Type B pancreatic cell (in vitro differentiated cells): ENCODE data around the gene CACNG5. TPM values are rescaled to one million over a fixed set of nuclear protein-coding genes. Genes with fewer than 3 reads are reported as not detected.

Source experiments
- DNase-seq: peaks from one replicate; pipeline ENCODE4 v3.0.0; 2021; ENCODE audit warnings: mixed read lengths; ENCODE audit not compliant: unreplicated experiment; ENCODE audit errors: extremely low spot score
- H3K27ac Mint-ChIP-seq: 2 replicates; pipeline ENCODE4 v1.8.0; 2021; ENCODE audit warnings: mild to moderate bottlenecking, mixed read lengths
- H3K27me3 Mint-ChIP-seq: 2 replicates; pipeline ENCODE4 v1.8.0; 2021; ENCODE audit warnings: mixed read lengths
- H3K36me3 Mint-ChIP-seq: 2 replicates; pipeline ENCODE4 v1.8.0; 2021; ENCODE audit warnings: mixed read lengths
- H3K4me1 Mint-ChIP-seq: one replicate; pipeline ENCODE4 v1.8.0; 2021; ENCODE audit warnings: mixed read lengths; ENCODE audit not compliant: unreplicated experiment
- H3K4me3 Mint-ChIP-seq: 2 replicates; pipeline ENCODE4 v1.8.0; 2021; ENCODE audit warnings: mild to moderate bottlenecking, mixed read lengths
- H3K9me3 Mint-ChIP-seq: 2 replicates; pipeline ENCODE4 v1.8.0; 2021; ENCODE audit warnings: mixed read lengths
- CTCF ChIP-seq: fragments of 200-600 bp; sonication (generic); conservative IDR thresholded peaks from 2 replicates; pipeline ENCODE4 v1.5.0; 2021; ENCODE audit warnings: antibody characterized with exemption, mild to moderate bottlenecking
- total RNA-seq: library from RNA; stranded (reverse); gene quantifications from 2 replicates; pipeline ENCODE4 v1.2.1, GENCODE V29; 2021; ENCODE audit warnings: low replicate concordance

The CACNG5 gene
- total RNA-seq, 1 donor from 2014 or later = 0.68 TPM

- Mint-ChIP-seq H3K9me3 (no peaks in the 10 kb centered on the region), H3K27ac (no peak overlapping the region), H3K4me3 (no peak overlapping the region), H3K36me3 (no peaks in the 10 kb centered on the region), H3K27me3 (peaks cover 30% of the 10 kb centered on the region), H3K4me1 (no peaks in the 10 kb centered on the region)
- DNase-seq = no peak
- TF ChIP-seq CTCF = no peak
Observed at GRCh38 chr17:66841744-66842143, 6.8 kb downstream of the CACNG5 start.

- DNase-seq = no peak
- TF ChIP-seq CTCF = no peak
- Mint-ChIP-seq H3K36me3 (no peaks in the 10 kb centered on the region), H3K4me1 (no peaks in the 10 kb centered on the region), H3K27ac (no peak overlapping the region), H3K27me3 (peaks cover 23% of the 10 kb centered on the region), H3K9me3 (no peaks in the 10 kb centered on the region), H3K4me3 (no peak overlapping the region)
Observed at GRCh38 chr17:66842505-66842904, 7.6 kb downstream of the CACNG5 start.

GRCh38 chr17:66842959-66843358, 8.0 kb downstream of the CACNG5 start:
- TF ChIP-seq CTCF = no peak
- peaks cover 21% of the 10 kb centered on the region for H3K27me3 Mint-ChIP-seq
- no peak overlapping the region for H3K27ac Mint-ChIP-seq
- no peaks in the 10 kb centered on the region for H3K4me1 Mint-ChIP-seq
- H3K9me3 Mint-ChIP-seq = no peaks in the 10 kb centered on the region
- no peak overlapping the region for H3K4me3 Mint-ChIP-seq
- no peaks in the 10 kb centered on the region for H3K36me3 Mint-ChIP-seq
- no peak for DNase-seq

GRCh38 chr17:66843627-66844026, 8.7 kb downstream of the CACNG5 start:
- H3K27me3 Mint-ChIP-seq = peaks cover 17% of the 10 kb centered on the region
- DNase-seq = no peak
- no peaks in the 10 kb centered on the region for H3K36me3 Mint-ChIP-seq
- H3K4me1 Mint-ChIP-seq = no peaks in the 10 kb centered on the region
- H3K4me3 Mint-ChIP-seq = no peak overlapping the region
- H3K27ac Mint-ChIP-seq = no peak overlapping the region
- no peak for TF ChIP-seq CTCF
- no peaks in the 10 kb centered on the region for H3K9me3 Mint-ChIP-seq

- no peak for TF ChIP-seq CTCF
- Mint-ChIP-seq H3K9me3 (no peaks in the 10 kb centered on the region), H3K4me1 (no peaks in the 10 kb centered on the region), H3K4me3 (no peak overlapping the region), H3K27me3 (peaks cover 17% of the 10 kb centered on the region), H3K27ac (no peak overlapping the region), H3K36me3 (no peaks in the 10 kb centered on the region)
- DNase-seq = no peak
Observed at GRCh38 chr17:66847704-66848103, 12.8 kb downstream of the CACNG5 start.

GRCh38 chr17:66848496-66848895, 13.6 kb downstream of the CACNG5 start:
- no peaks in the 10 kb centered on the region for H3K4me1 Mint-ChIP-seq
- peaks cover 12% of the 10 kb centered on the region for H3K27me3 Mint-ChIP-seq
- H3K9me3 Mint-ChIP-seq = no peaks in the 10 kb centered on the region
- DNase-seq = no peak
- H3K36me3 Mint-ChIP-seq = no peaks in the 10 kb centered on the region
- H3K4me3 Mint-ChIP-seq = no peak overlapping the region
- H3K27ac Mint-ChIP-seq = no peak overlapping the region
- no peak for TF ChIP-seq CTCF
